T-helper 2 cell (primary cell): Measurements from ENCODE around the gene NOSIP.

Experiments used
- DNase-seq, 5 experiments: peaks; one replicate each; pipeline versions ENCODE4 v3.0.0 to v3.0.0-alpha.2; 2012 to 2022

The NOSIP gene

DNA sequence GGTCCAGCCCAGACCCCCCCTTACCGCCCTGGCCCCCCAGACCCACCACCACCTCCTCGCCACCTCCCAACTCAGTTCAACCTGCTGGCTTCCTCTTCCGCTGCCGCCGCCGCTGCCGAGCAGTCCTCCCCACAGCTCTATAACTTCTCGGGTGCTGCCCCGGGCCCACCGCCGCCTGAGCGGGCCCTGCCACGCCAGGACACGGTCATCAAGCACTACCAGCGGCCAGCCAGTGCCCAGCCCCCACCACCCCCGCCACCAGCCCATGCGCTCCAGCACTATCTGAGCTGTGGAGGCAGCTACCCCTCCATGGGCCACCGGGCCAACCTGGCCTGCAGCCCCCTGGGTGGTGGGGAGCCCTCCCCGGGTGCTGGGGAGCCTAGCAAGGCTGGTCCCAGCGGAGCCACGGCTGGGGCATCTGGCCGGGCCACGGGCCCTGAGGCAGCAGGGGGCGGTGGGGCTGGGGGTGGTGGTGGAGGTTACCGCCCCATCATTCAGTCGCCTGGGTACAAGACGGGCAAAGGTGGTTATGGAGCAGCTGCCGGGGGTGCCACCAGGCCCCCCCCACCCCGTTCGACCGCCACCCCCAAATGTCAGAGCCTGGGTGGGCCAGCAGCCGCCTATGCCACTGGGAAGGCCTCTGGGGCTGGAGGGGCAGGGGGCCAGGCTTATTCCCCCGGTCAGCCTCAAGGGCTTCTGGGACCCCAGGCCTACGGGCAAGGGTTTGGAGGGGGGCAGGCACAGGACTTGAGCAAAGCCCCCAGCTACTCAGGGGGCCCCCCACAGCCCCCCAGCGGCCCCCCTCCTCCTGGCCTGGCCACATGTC is 14.8 kb upstream of the NOSIP start:
- DNase-seq, result no peak

GRCh38 chr19:49594157-49594992 is 14.0 kb upstream of the NOSIP start:
- no peak for DNase-seq

GRCh38 chr19:49593233-49594113 is 13.1 kb upstream of the NOSIP start:
- DNase-seq, result peak; percentile 77 to 96 (median 90)

DNA sequence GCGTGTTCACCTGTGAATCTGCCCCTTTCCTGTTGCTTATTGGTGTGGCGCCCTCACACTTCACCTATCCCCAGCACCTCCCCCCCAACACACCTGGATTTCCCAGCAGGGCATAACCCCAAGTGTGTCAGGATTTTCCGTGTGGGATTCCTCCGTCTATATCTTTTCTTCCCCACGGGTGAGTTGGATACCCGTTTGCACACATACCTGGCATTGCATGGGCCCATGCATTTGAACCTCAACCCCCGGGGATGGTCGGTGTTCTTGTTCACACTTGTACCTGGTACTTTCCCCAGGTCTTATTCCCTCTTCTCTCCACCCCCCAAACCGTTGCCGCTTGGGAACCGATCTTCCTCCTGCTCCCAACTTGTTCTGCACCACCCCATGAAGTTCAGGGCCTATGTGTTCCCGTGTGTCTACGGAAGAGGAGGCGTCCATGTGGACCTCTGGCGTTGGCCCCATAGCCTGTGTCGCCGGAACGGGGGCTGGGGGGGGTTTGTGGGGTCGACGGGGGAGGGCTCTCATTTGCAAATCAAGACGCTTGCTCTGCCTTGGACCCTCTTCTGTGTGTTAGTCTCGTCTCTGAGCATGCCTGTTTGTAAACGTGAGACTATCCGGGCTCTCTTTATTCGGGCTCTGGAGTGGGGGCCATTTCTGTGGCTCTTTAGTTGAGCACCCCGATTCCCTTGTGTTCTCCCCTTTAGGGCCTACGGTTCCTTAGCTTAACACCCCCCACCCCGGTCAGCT is 12.3 kb upstream of the NOSIP start:
- peak in 1 of 5 experiments; percentile 49 for DNase-seq

DNA sequence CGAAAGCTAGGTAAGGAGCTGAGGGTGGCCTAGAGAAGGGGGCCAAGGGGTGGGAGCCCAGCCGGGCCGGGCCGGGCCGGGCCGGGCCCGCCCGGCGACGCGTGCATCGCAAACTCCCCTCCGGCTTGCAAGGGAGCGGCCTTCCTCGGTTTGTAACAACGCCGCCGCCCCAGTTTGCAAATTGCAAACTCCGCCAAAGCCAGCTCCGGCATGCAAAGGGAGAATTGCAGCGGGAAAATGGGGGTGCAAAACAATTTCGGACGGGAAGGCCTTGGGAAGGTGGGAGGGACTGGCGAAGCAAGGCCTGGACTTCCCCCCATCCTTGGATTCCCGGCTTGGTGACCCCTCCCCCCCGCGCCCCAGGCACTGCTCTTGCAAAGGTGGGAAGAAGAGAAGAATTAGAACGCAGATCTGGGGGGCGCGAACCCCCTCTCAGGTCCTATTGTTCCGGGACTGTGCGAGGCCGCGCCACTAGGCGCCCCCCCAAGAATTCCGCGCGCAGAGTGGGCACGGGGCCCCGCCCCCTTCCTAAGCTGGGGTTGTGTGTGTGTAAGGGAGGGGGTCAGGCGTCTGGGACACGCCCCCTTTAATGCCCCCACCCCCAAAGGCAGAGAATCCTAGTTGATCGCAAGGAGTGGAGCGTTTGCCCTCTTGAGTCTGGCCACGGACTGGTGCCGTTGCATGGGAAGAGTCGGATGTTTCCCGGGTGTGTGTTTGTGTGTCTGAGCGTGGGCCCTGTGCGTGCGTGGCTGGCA is 11.6 kb upstream of the NOSIP start:
- DNase-seq, result peak in 3 of 5 experiments; percentile 24 to 66 (median 42)

GRCh38 chr19:49590971-49591730 is 10.8 kb upstream of the NOSIP start, which contains the start of gene PRR12:
TSS of gene PRR12 (plus strand) at chr19:49591182. CDS start at chr19:49591655, 473 bp downstream.
- peak; percentile 50 to 89 (median 69) for DNase-seq

- peak; percentile 78 to 98 (median 91) for DNase-seq
Measured at GRCh38 chr19:49590071-49590970, 10.0 kb upstream of the NOSIP start.

GRCh38 chr19:49589502-49589905 is 9.1 kb upstream of the NOSIP start:
- DNase-seq, result no peak

GRCh38 chr19:49588365-49589122 is 8.2 kb upstream of the NOSIP start:
- peak in 2 of 5 experiments; percentile 31 to 45 for DNase-seq

- DNase-seq, result no peak
Measured at GRCh38 chr19:49587227-49587626, 6.9 kb upstream of the NOSIP start.

- DNase-seq, result no peak
Measured at GRCh38 chr19:49585023-49585422, 4.7 kb upstream of the NOSIP start.

GRCh38 chr19:49583239-49583638 is 2.9 kb upstream of the NOSIP start:
- no peak for DNase-seq

DNA sequence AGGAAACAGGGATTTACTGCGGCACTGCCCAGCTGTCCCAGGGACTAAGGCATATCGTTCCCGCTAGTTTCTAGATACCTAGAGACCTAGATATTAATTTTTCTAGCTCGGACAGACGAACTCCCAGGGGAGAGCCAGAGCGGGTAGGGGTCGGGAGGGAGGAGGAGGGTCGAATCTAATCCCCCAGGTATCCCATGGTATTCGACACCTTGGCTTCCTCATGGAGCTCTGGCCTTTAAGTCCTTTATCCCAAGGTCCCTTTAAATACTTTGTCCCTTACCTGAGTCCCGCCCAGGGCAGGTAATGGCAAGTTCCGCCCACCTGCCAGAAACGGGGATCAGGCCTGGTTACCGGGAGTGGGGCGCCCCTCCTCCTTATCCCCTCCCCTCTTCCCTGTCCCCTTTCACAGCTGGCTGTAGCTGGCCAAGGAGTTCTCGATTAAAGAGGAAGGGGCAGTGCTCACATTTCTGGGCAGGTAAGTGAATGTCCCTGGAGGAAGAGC is 702 bp upstream of the NOSIP start, which contains the start of gene PRRG2:
Gene PRRG2 (plus strand): TSS at position 310 of the 502 bp plus-strand sequence. CDS start 1,904 bp downstream, outside the sequence.
- DNase-seq, result no peak

DNA sequence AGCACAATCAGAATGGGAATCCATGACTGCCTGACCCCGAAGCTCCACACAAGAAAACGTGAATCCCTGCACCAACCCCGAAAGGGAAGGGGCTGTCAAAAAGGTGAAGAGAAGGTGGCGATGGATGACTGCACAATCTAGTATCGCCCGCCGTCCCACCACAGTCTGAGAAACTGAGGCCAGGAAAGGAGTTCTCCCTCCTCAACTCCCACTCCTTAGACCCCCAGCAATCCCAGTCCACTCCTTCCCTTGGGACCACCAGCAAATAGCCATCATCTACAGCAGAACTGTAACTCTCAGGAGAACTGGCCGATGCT is 451 bp downstream of the NOSIP start:
- no peak for DNase-seq

DNA sequence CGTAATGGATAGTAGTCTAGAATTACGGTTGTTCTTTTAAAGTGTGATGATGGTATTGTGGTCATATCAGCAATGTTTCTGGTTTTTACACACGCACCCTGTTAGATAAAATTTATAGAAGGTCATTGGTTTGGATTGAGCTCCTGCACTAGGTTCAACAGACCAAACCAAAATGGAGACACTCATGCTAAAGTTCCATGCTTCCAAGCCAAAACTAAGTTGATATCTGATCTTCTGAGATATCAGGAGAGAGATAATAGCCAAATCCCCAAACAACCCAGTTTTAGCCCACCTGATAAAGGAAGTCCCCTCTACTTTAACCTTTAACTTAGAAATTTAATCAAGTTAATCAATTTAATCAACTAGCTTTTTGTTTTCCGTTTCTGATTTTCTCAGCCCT is 1.2 kb downstream of the NOSIP start:
- DNase-seq, result no peak

DNA sequence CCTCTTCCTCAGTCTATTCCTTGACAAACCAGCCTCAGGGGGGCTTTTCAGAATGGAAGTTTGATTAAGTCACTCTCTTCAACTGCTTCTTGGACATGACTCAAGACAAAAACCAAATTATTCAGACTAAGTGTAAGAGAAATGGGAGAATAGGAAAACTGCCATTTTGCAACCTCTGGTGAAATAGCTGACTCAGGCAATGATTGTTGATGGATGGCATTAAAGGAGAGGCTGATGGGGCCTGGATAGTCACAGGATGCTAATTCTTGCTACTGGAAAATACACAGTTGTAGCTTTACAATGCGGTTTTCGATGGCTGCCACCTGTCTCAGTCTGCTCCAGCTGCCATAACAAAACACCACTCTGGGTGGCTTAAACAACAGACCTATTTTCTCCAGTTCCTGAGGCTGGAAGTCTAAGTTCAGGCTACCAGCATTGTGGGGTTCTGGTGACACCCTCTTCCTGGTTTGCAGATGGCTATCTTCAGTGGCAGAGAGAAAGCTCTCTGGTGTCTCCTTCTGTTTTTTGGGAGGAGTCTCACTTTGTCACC is 6.1 kb downstream of the NOSIP start:
- DNase-seq, result no peak

GRCh38 chr19:49573425-49573824 is 6.9 kb downstream of the NOSIP start:
- DNase-seq, result no peak

- no peak for DNase-seq
Measured at GRCh38 chr19:49573009-49573408, 7.3 kb downstream of the NOSIP start.
